C4-2B (cell line): ENCODE results near the gene PYROXD2.

Experiments used
- H3K27ac ChIP-seq: fragments of 450-650 bp; 2 replicates; pipeline ENCODE4 v1.5.1; 2017
- CTCF ChIP-seq: fragments of 450-650 bp; conservative IDR thresholded peaks from 2 replicates; pipeline ENCODE4 v1.5.1; 2017; ENCODE audit warnings: mild to moderate bottlenecking
- ZFX ChIP-seq: fragments of 450-650 bp; IDR thresholded peaks from 2 replicates; pipeline ENCODE4 v1.6.1; 2017

The PYROXD2 gene

GRCh38 chr10:98410759-98411158, 4.2 kb downstream of the PYROXD2 start:
- H3K27ac ChIP-seq: no peak overlapping the region
- TF ChIP-seq ZFX: no peak
- no peak for TF ChIP-seq CTCF

- no peak overlapping the region for H3K27ac ChIP-seq
- no peak for TF ChIP-seq CTCF
- no peak for TF ChIP-seq ZFX
Observed at GRCh38 chr10:98410135-98410743, 4.7 kb downstream of the PYROXD2 start.

- H3K27ac ChIP-seq: no peak overlapping the region
- TF ChIP-seq CTCF (no peak), ZFX (no peak)
Observed at GRCh38 chr10:98408799-98409198, 6.2 kb downstream of the PYROXD2 start.

- H3K27ac ChIP-seq: no peak overlapping the region
- TF ChIP-seq CTCF (no peak), ZFX (no peak)
Observed at GRCh38 chr10:98407744-98408241, 7.2 kb downstream of the PYROXD2 start.

- H3K27ac ChIP-seq: no peak overlapping the region
- no peak for TF ChIP-seq CTCF
- TF ChIP-seq ZFX: no peak
Observed at GRCh38 chr10:98407017-98407743, 7.8 kb downstream of the PYROXD2 start.

- TF ChIP-seq CTCF (no peak), ZFX (no peak)
- no peak overlapping the region for H3K27ac ChIP-seq
Observed at GRCh38 chr10:98405422-98405821, 9.6 kb downstream of the PYROXD2 start.

GRCh38 chr10:98404571-98405359, 10.2 kb downstream of the PYROXD2 start:
- H3K27ac ChIP-seq: no peak overlapping the region
- TF ChIP-seq CTCF: no peak
- TF ChIP-seq ZFX: no peak
